Ascending aorta (tissue), 2 donors: ENCODE measurements around the gene INPP5A. TPM values are rescaled to one million over a fixed set of nuclear protein-coding genes. Genes with fewer than 3 reads are reported as not detected.

Experiments
- DNase-seq, 2 donors: peaks; one replicate each; pipeline ENCODE4 v3.0.0-alpha.2; 2019; ENCODE audit warnings: low spot score in 2 of 2
- H3K27ac ChIP-seq, 2 donors: fragments of 200-600 bp; sonication (generic); one replicate each; pipeline ENCODE4 v1.5.1; 2016 to 2017; ENCODE audit warnings: mild to moderate bottlenecking in 1 of 2
- H3K27me3 ChIP-seq: fragments of 200-600 bp; sonication (generic); one replicate; pipeline ENCODE4 v1.5.1; 2017
- H3K36me3 ChIP-seq, 2 donors: fragments of 200-600 bp; sonication (generic); one replicate each; pipeline ENCODE4 v1.5.1; 2016
- H3K4me1 ChIP-seq, 2 donors: fragments of 200-600 bp; sonication (generic); one replicate each; pipeline ENCODE4 v1.5.1; 2016 to 2017; ENCODE audit warnings: mild to moderate bottlenecking in 1 of 2
- H3K4me3 ChIP-seq, 2 donors: fragments of 200-600 bp; sonication (generic); one replicate each; pipeline ENCODE4 v1.5.1; 2016 to 2017; ENCODE audit warnings: mild to moderate bottlenecking in 1 of 2
- H3K9me3 ChIP-seq, 2 donors: fragments of 200-600 bp; sonication (generic); one replicate each; pipeline ENCODE4 v1.5.1; 2016
- CTCF ChIP-seq, 3 experiments: fragments of 200-600 bp in 2 of 3; fragments of 450-650 bp in 1 of 3; sonication (generic) in 2 of 3; IDR thresholded peaks; one replicate each; pipeline ENCODE4 v1.5.1; 2016 to 2019; ENCODE audit warnings: antibody characterized with exemption in 3 of 3, mild to moderate bottlenecking in 1 of 3, moderate library complexity in 1 of 3
- intact Hi-C: fragments of 100-400 bp; cut with DNase I; formaldehyde crosslinking; loops from one replicate; pipeline ENCODE4 v1.15.1; 2023
- total RNA-seq: library from RNA; depleted of rRNA; stranded (reverse); fragments of >200 nt; gene quantifications from one replicate; pipeline ENCODE4 v1.1.0, GENCODE V29; 2016

Gene INPP5A
- total RNA-seq, 1 donor from 2014 or later: 81.2 TPM

- no peaks in the 10 kb centered on the region for H3K4me1 ChIP-seq
- H3K36me3 ChIP-seq: peaks cover 26 to 41% of the 10 kb centered on the region in 2 donors
- H3K4me3 ChIP-seq: no peak overlapping the region
- no peak for DNase-seq
- intact Hi-C loops: no loop called here
- no peak overlapping the region for H3K27ac ChIP-seq
- no peaks in the 10 kb centered on the region for H3K9me3 ChIP-seq
- H3K27me3 ChIP-seq: no peaks in the 10 kb centered on the region
- no peak for TF ChIP-seq CTCF (IDR thresholded peaks at IDR 0.05)
These were observed 116.1 kb downstream of the INPP5A start for GRCh38 chr10:132653721-132654120.

GRCh38 chr10:132654121-132654571 lies 116.6 kb downstream of the INPP5A start:
- no peak for TF ChIP-seq CTCF (IDR thresholded peaks at IDR 0.05)
- no peak for DNase-seq
- Histone ChIP-seq H3K9me3 (no peaks in the 10 kb centered on the region), H3K4me3 (no peak overlapping the region), H3K27ac (no peak overlapping the region), H3K27me3 (no peaks in the 10 kb centered on the region), H3K4me1 (no peaks in the 10 kb centered on the region), H3K36me3 (peaks cover 30 to 45% of the 10 kb centered on the region in 2 donors)
- intact Hi-C loops: no loop called here

- H3K9me3 ChIP-seq: no peaks in the 10 kb centered on the region
- no peak overlapping the region for H3K27ac ChIP-seq
- no peak overlapping the region for H3K4me3 ChIP-seq
- intact Hi-C loops: no loop called here
- H3K27me3 ChIP-seq: no peaks in the 10 kb centered on the region
- DNase-seq: no peak
- H3K36me3 ChIP-seq: peaks cover 34 to 52% of the 10 kb centered on the region in 2 donors
- H3K4me1 ChIP-seq: no peaks in the 10 kb centered on the region
- TF ChIP-seq CTCF (IDR thresholded peaks at IDR 0.05): peak; percentile 64 to 89 (median 87)
These were observed 117.4 kb downstream of the INPP5A start for GRCh38 chr10:132654708-132655661.

GRCh38 chr10:132655735-132656134 lies 118.1 kb downstream of the INPP5A start:
- Histone ChIP-seq H3K9me3 (no peaks in the 10 kb centered on the region), H3K36me3 (peaks cover 32 to 54% of the 10 kb centered on the region in 2 donors), H3K4me3 (no peak overlapping the region), H3K27ac (no peak overlapping the region), H3K27me3 (no peaks in the 10 kb centered on the region), H3K4me1 (no peaks in the 10 kb centered on the region)
- TF ChIP-seq CTCF (IDR thresholded peaks at IDR 0.05): no peak
- intact Hi-C loops: no loop called here
- DNase-seq: no peak

GRCh38 chr10:132656283-132657126 lies 118.9 kb downstream of the INPP5A start:
- no peak overlapping the region for H3K4me3 ChIP-seq
- H3K27ac ChIP-seq: no peak overlapping the region
- no peaks in the 10 kb centered on the region for H3K4me1 ChIP-seq
- H3K27me3 ChIP-seq: no peaks in the 10 kb centered on the region
- intact Hi-C loops: no loop called here
- no peaks in the 10 kb centered on the region for H3K9me3 ChIP-seq
- no peak for DNase-seq
- TF ChIP-seq CTCF (IDR thresholded peaks at IDR 0.05): no peak
- H3K36me3 ChIP-seq: peaks cover 36 to 57% of the 10 kb centered on the region in 2 donors
